Measurements from ENCODE around the gene GREM1.

GREM1 gene

DNA sequence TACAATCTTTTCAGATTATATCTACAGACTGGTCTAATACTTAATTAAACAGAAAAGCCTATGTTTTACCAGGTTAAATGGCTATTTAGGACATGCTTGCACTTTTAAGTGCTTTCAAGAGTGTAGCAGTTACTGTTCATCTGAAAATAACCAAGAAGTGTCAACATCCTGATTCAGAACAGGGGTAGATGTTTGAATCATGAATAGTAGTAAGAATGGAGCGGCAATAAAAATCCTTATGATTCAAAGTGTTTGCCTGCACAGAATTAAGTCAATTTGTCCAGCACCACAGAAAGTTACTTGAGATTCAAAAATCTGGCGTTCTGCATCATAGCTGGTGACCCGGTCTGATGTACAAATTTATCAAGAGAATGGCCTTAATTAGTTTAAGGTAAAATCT lies 48.3 kb downstream of the GREM1 start:
- no peak for TF ChIP-seq GATA1 (IDR thresholded peaks at IDR 0.05; ENCODE audit: low read depth, low read length)
- TF ChIP-seq POLR2A (IDR thresholded peaks at IDR 0.05; ENCODE audit: low read length) = no peak
- no peak for DNase-seq

- no peak for TF ChIP-seq GATA1 (IDR thresholded peaks at IDR 0.05; ENCODE audit: low read depth, low read length)
- TF ChIP-seq POLR2A (IDR thresholded peaks at IDR 0.05; ENCODE audit: low read length) = no peak
- DNase-seq = no peak
Measured at GRCh38 chr15:32767236-32767635, 49.4 kb downstream of the GREM1 start.

DNA sequence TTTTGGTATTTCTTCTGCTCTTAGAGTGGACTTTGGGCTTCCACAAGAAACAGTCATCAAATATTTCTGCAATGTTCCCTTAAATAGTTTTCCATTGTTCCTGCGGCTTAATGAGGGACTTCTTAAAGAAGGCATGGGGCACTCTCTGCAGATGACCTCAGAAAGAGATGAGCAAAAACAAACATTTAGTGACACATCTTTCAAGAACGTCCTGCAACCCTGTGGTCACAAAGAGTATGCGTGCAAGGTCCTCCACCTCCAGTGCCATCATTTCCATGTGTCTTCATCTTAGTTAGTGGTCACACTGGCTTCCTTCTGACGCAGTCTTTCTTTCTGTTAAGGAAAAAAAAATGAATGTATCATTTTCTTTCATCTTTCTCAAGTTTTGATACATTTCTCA lies 56.2 kb downstream of the GREM1 start:
- TF ChIP-seq GATA1 (IDR thresholded peaks at IDR 0.05; ENCODE audit: low read depth, low read length) (no peak), POLR2A (IDR thresholded peaks at IDR 0.05; ENCODE audit: low read length) (no peak)

GRCh38 chr15:32775103-32775502 lies 57.3 kb downstream of the GREM1 start:
- TF ChIP-seq POLR2A (IDR thresholded peaks at IDR 0.05; ENCODE audit: low read length) = no peak
- no peak for TF ChIP-seq GATA1 (IDR thresholded peaks at IDR 0.05; ENCODE audit: low read depth, low read length)
- no peak for DNase-seq

More for the DNA sequence above, 56.2 kb downstream of the GREM1 start:
- no peak for DNase-seq

GRCh38 chr15:32778391-32779176 lies 60.8 kb downstream of the GREM1 start:
- no peak for DNase-seq
- TF ChIP-seq POLR2A (IDR thresholded peaks at IDR 0.05; ENCODE audit: low read length) = no peak
- TF ChIP-seq GATA1 (IDR thresholded peaks at IDR 0.05; ENCODE audit: low read depth, low read length) = no peak

DNA sequence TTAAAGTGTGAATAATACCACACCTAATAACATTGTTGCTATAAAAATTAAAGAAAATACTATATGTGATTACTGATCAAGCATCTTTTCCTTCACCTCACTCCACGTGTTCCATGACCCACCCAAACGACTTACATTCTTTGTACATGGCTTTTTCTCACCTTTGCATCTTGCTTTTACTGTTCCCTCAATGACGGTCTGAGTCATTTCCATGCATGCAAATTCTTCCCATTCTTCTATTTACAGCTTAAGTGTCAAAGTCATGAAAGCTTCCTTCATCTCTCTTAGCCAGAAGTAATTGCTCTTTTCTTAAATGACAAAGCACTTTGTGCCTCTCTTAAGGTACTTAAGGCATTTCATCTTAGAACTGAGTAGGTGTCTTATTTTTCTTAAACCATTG lies 64.0 kb downstream of the GREM1 start:
- TF ChIP-seq POLR2A (IDR thresholded peaks at IDR 0.05; ENCODE audit: low read length) (no peak), GATA1 (IDR thresholded peaks at IDR 0.05; ENCODE audit: low read depth, low read length) (no peak)
- no peak for DNase-seq

GRCh38 chr15:32784581-32784980 lies 66.8 kb downstream of the GREM1 start:
- TF ChIP-seq GATA1 (IDR thresholded peaks at IDR 0.05; ENCODE audit: low read depth, low read length) (no peak), POLR2A (IDR thresholded peaks at IDR 0.05; ENCODE audit: low read length) (no peak)
- DNase-seq = no peak

DNA sequence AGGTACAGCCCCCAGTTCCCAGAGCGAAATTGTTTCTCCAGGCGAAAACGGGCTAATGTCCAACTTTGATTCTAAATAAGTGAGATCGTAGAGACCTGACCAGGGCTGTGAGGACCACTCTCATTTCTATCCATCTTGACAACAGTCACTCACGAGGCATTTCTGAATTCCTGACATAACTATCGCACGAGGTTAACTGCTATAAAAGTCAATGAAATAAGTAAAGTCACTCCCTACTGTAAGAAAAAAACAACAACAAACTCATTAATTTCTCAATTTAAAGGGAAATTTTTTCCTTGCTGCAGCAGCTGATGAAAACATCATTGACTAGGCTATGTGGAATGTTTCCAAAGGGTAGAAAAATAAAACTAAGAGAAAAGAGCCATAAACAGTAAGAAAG lies 69.1 kb downstream of the GREM1 start:
- no peak for TF ChIP-seq GATA1 (IDR thresholded peaks at IDR 0.05; ENCODE audit: low read depth, low read length)
- no peak for DNase-seq

DNA sequence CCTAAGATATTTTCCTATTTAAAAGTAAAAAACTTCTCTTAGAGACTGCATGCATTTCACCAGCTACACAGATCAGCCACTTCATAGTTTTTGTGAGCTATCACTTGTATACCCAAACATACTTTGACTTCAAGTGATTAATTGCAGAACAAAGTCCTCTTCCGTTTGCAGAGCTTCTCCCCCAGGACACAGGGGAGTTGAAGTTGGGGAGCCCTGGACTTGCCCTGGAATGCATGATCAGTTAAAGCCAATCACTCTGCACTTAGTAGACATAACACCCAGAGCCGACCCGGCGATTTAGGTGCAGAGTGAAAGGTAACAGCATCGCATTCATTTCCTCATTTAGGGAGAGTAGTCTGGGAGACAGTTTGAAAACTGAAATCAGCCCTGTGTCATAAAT lies 70.1 kb downstream of the GREM1 start:
- DNase-seq = no peak
- TF ChIP-seq POLR2A (IDR thresholded peaks at IDR 0.05; ENCODE audit: low read length) (no peak), GATA1 (IDR thresholded peaks at IDR 0.05; ENCODE audit: low read depth, low read length) (no peak)

- no peak for DNase-seq
- no peak for TF ChIP-seq POLR2A (IDR thresholded peaks at IDR 0.05; ENCODE audit: low read length)
- no peak for TF ChIP-seq GATA1 (IDR thresholded peaks at IDR 0.05; ENCODE audit: low read depth, low read length)
Measured at GRCh38 chr15:32790352-32790999, 72.7 kb downstream of the GREM1 start.

GRCh38 chr15:32792436-32792835 lies 74.6 kb downstream of the GREM1 start:
- no peak for DNase-seq
- TF ChIP-seq GATA1 (IDR thresholded peaks at IDR 0.05; ENCODE audit: low read depth, low read length) (no peak), POLR2A (IDR thresholded peaks at IDR 0.05; ENCODE audit: low read length) (no peak)
